Activated T-cell treated with anti-CD3 and anti-CD28 coated beads for 24 hours (primary cell): ENCODE measurements around the gene FGF13.

Source experiments
- DNase-seq: peaks from one replicate; pipeline ENCODE4 v3.0.0-alpha.2; 2020; ENCODE audit warnings: low read depth

Gene FGF13

GRCh38 chrX:138664016-138664415 is 47.5 kb downstream of the FGF13 start:
- no peak for DNase-seq

GRCh38 chrX:138651494-138651893 is 60.0 kb downstream of the FGF13 start:
- no peak for DNase-seq

DNA sequence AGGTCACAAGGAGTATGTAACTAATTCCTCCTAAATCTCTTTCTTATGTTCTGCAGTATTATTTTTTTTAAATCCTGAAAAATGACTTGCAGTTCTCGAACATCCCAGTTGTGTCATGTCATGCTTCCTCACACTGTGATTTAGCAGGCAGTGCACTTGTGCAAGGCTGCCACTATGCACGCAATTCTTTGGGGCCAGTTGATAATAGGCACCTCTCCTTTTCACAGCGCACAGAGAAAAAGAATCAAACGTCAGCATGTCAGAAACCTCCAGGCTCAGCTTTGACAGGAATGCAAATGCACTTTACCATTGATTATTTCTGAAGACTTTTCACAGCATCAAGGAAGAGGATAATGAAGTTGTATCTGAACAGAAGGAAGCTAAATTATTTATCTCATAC is 62.9 kb downstream of the FGF13 start:
- no peak for DNase-seq

GRCh38 chrX:138638996-138639395 is 72.5 kb downstream of the FGF13 start:
- no peak for DNase-seq
